A673 (cell line): ENCODE data around the gene WBP4.

Experiments used
- EZH2 ChIP-seq: fragments of 200-600 bp; sonication (generic); IDR thresholded peaks from 2 replicates; pipeline ENCODE4 v1.6.1; 2017; ENCODE audit warnings: borderline replicate concordance, low read depth, mild to moderate bottlenecking, mixed read lengths, antibody characterized with exemption, low read length; ENCODE audit not compliant: poor library complexity, severe bottlenecking
- TF ChIP-seq, protein P1 (sequence below): fragments of 300-800, 200-600 bp; sonication (generic); conservative IDR thresholded peaks from 2 replicates; pipeline ENCODE4 v1.5.1; 2017; ENCODE audit warnings: low read depth, mild to moderate bottlenecking, antibody characterized with exemption, low read length, moderate library complexity, mixed read lengths

- TF ChIP-seq, protein P1, sequence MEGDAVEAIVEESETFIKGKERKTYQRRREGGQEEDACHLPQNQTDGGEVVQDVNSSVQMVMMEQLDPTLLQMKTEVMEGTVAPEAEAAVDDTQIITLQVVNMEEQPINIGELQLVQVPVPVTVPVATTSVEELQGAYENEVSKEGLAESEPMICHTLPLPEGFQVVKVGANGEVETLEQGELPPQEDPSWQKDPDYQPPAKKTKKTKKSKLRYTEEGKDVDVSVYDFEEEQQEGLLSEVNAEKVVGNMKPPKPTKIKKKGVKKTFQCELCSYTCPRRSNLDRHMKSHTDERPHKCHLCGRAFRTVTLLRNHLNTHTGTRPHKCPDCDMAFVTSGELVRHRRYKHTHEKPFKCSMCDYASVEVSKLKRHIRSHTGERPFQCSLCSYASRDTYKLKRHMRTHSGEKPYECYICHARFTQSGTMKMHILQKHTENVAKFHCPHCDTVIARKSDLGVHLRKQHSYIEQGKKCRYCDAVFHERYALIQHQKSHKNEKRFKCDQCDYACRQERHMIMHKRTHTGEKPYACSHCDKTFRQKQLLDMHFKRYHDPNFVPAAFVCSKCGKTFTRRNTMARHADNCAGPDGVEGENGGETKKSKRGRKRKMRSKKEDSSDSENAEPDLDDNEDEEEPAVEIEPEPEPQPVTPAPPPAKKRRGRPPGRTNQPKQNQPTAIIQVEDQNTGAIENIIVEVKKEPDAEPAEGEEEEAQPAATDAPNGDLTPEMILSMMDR = 0 out of 2 replicates have a peak, but pooled peaks have one; percentile 19
- no peak for TF ChIP-seq EZH2
Observed at GRCh38 chr13:41061075-41061913, at the start of gene WBP4.
